DND-41 (cell line): ENCODE measurements around the gene GLTP.

Experiments
- ATAC-seq: fragments of 200-7000 bp; cut with Tn5 transposase; 3 replicates; pipeline ENCODE4 v1.9.1; 2021; ENCODE audit warnings: low read depth; ENCODE audit not compliant: insufficient read depth
- DNase-seq: peaks from one replicate; pipeline ENCODE4 v3.0.0-alpha.2; 2020
- H2AFZ ChIP-seq: 2 replicates; pipeline ENCODE4 v1.6.0; 2012; ENCODE audit warnings: low read depth, low read length
- H3K27ac ChIP-seq: 2 replicates; pipeline ENCODE4 v1.5.1; 2012; ENCODE audit warnings: low read length, inconsistent platforms
- H3K27me3 ChIP-seq: fragments of 200-600 bp; sonication (generic); 2 replicates; pipeline ENCODE4 v1.6.0; 2012; ENCODE audit warnings: low read length, mild to moderate bottlenecking, inconsistent platforms; ENCODE audit not compliant: insufficient read depth, poor library complexity
- H3K36me3 ChIP-seq: 2 replicates; pipeline ENCODE4 v1.5.1; 2012; ENCODE audit warnings: low read length, inconsistent platforms; ENCODE audit not compliant: insufficient read depth
- H3K4me1 ChIP-seq: 2 replicates; pipeline ENCODE4 v1.5.1; 2012; ENCODE audit warnings: mild to moderate bottlenecking, low read length; ENCODE audit not compliant: insufficient read depth
- H3K4me2 ChIP-seq: 2 replicates; pipeline ENCODE4 v1.6.0; 2012; ENCODE audit warnings: mild to moderate bottlenecking, moderate library complexity, low read length, inconsistent platforms; ENCODE audit not compliant: insufficient read depth
- H3K4me3 ChIP-seq, 2 experiments: fragments of 200-600 bp in 1 of 2; shearing (Covaris generic) in 1 of 2; 2 replicates each; pipeline ENCODE4 v1.5.1; 2012 to 2016; ENCODE audit warnings: inconsistent platforms in 2 of 2, low read length in 2 of 2, mild to moderate bottlenecking in 2 of 2, low read depth in 1 of 2, moderate library complexity in 1 of 2
- H3K79me2 ChIP-seq: 2 replicates; pipeline ENCODE4 v1.6.0; 2012; ENCODE audit warnings: low read length, inconsistent platforms; ENCODE audit not compliant: insufficient read depth
- H3K9ac ChIP-seq: 2 replicates; pipeline ENCODE4 v1.6.0; 2012; ENCODE audit warnings: low read depth, mild to moderate bottlenecking, inconsistent platforms, low read length, moderate library complexity
- H3K9me3 ChIP-seq: 2 replicates; pipeline ENCODE4 v1.5.1; 2012; ENCODE audit warnings: low read length, moderate library complexity, mild to moderate bottlenecking, inconsistent platforms; ENCODE audit not compliant: insufficient read depth, severe bottlenecking
- H4K20me1 ChIP-seq: 2 replicates; pipeline ENCODE4 v1.6.0; 2012; ENCODE audit warnings: low read length; ENCODE audit not compliant: insufficient read depth
- EZH2 ChIP-seq: IDR thresholded peaks from 3 replicates; pipeline ENCODE4 v1.6.1; 2012; ENCODE audit warnings: borderline replicate concordance, low read depth, mild to moderate bottlenecking, moderate library complexity, low read length, inconsistent platforms; ENCODE audit not compliant: severe bottlenecking
- TF ChIP-seq, protein P1 (sequence below): IDR thresholded peaks from 2 replicates; pipeline ENCODE4 v1.5.1; 2012; ENCODE audit warnings: borderline replicate concordance, low read length, moderate library complexity, mild to moderate bottlenecking; ENCODE audit not compliant: poor library complexity, severe bottlenecking; ENCODE audit errors: extremely low read depth

The GLTP gene

DNA sequence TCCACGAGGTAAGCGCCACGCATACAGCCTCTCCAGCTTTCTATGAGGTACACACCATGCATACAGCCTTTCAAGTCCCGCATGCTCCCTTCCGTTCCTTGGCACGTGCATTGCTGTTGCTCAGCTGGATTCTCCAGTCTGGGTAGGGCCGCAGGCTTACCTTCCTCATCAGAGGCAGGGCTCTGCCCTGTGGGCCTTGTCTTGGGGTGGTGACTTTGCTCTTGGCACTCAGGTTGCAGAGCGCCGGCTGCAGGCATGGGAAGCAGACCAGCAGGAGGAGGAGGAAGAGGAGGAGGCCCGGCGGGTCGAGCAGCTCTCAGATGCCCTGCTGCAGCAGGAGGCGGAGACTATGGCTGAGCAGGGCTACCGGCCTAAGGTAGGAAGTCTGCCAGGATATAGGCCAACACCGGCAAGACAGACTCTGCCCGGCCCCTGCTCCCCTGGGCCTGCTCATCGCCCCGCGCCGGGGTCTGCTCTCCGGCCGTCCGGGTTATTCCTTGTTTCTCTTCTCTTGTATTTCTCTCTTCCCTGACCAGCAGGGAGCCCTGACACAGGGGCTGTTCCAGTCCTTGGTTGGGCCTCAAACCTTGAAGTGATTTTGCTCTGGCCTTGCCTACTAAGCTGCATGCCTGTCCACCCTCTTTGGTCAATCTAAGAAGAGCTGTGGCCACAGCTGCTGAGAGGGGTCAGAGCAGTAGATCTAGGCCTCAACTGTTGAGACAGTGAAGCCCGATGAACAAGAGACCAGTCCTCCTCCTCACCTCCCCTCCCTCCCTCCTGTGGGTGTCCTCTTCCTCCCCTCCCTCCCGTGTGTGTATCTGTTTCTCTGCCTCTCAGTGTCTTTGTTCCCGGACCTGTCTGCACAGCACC lies 35.1 kb upstream of the GLTP start:
- DNase-seq (no peak), ATAC-seq (no peak)
- no peak overlapping the region for H3K4me3 ChIP-seq
- H3K27ac ChIP-seq, result no peak overlapping the region
- H3K4me1 ChIP-seq, result no peaks in the 10 kb centered on the region
- no peaks in the 10 kb centered on the region for H3K79me2 ChIP-seq
- H4K20me1 ChIP-seq, result no peaks in the 10 kb centered on the region; the same call in 1 of the 2 replicates
- no peaks in the 10 kb centered on the region for H3K9me3 ChIP-seq
- H3K4me2 ChIP-seq, result no peak overlapping the region
- TF ChIP-seq, protein P1, sequence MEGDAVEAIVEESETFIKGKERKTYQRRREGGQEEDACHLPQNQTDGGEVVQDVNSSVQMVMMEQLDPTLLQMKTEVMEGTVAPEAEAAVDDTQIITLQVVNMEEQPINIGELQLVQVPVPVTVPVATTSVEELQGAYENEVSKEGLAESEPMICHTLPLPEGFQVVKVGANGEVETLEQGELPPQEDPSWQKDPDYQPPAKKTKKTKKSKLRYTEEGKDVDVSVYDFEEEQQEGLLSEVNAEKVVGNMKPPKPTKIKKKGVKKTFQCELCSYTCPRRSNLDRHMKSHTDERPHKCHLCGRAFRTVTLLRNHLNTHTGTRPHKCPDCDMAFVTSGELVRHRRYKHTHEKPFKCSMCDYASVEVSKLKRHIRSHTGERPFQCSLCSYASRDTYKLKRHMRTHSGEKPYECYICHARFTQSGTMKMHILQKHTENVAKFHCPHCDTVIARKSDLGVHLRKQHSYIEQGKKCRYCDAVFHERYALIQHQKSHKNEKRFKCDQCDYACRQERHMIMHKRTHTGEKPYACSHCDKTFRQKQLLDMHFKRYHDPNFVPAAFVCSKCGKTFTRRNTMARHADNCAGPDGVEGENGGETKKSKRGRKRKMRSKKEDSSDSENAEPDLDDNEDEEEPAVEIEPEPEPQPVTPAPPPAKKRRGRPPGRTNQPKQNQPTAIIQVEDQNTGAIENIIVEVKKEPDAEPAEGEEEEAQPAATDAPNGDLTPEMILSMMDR, result no peak
- no peak for TF ChIP-seq EZH2
- H2AFZ ChIP-seq, result no peak overlapping the region
- H3K27me3 ChIP-seq, result no peaks in the 10 kb centered on the region
- H3K9ac ChIP-seq, result no peak overlapping the region
- peaks cover 91% of the 10 kb centered on the region for H3K36me3 ChIP-seq

DNA sequence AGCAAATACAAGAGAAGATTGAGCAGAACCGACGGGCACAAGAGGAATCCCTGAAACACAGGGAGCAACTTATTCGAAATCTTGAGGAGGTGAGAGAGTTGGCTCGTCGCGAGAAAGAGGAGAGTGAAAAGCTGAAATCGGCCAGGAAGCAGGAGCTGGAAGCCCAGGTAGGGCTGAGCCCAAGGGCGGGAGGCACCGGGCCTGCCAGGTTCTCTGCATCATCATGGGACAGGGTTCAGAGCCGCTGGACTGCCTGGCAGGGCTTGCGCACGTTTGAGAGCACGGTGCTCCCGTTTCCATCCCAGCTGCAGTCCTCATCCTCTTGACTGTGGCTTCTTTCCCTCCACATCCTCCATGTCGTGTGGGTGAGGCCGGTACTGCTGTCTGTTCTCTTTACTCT lies 34.1 kb upstream of the GLTP start:
- no peaks in the 10 kb centered on the region; the same call in 1 of the 2 replicates for H4K20me1 ChIP-seq

DNA sequence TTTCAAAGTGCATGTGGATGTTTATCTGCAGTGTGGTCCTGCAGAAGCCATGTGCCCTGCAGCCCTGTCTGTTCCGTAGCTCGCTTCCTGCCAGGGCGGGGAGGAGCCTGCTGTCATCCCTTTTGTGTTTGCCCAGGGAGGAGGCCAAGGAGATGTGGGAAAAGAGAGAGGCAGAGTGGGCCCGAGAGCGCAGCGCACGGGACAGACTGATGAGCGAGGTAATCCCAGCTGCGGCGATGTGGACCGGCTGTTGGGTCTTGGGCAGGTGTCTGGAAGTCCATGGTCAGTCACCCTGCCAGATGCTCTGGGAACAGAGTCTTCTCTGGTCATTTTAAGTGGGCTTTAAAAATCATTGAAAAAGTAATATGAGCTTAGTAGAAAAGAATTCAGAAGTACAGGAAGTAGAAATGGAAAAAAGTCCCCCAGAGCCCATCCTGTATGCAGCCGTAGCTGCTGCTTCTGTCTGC lies 32.5 kb upstream of the GLTP start:
- no peak overlapping the region for H3K27ac ChIP-seq
- no peak overlapping the region for H3K9ac ChIP-seq
- TF ChIP-seq EZH2, result no peak
- TF ChIP-seq, protein P1, result no peak
- no peak for ATAC-seq
- no peak overlapping the region for H3K4me3 ChIP-seq
- no peak overlapping the region for H2AFZ ChIP-seq
- no peaks in the 10 kb centered on the region for H3K9me3 ChIP-seq
- no peaks in the 10 kb centered on the region; the same call in 1 of the 2 replicates for H4K20me1 ChIP-seq
- H3K4me1 ChIP-seq, result no peaks in the 10 kb centered on the region
- no peak overlapping the region for H3K4me2 ChIP-seq
- H3K36me3 ChIP-seq, result peaks cover 93% of the 10 kb centered on the region
- no peak for DNase-seq
- no peaks in the 10 kb centered on the region for H3K27me3 ChIP-seq
- no peaks in the 10 kb centered on the region for H3K79me2 ChIP-seq

More for the DNA sequence above, 34.1 kb upstream of the GLTP start:
- H3K4me1 ChIP-seq, result no peaks in the 10 kb centered on the region
- H3K27me3 ChIP-seq, result no peaks in the 10 kb centered on the region
- no peaks in the 10 kb centered on the region for H3K79me2 ChIP-seq
- no peak overlapping the region for H2AFZ ChIP-seq
- no peak for ATAC-seq
- no peak overlapping the region for H3K9ac ChIP-seq
- no peak overlapping the region for H3K4me2 ChIP-seq
- no peak overlapping the region for H3K4me3 ChIP-seq
- no peak for DNase-seq
- no peak overlapping the region for H3K27ac ChIP-seq
- TF ChIP-seq, protein P1, result no peak
- no peak for TF ChIP-seq EZH2
- H3K36me3 ChIP-seq, result peaks cover 88% of the 10 kb centered on the region
- no peaks in the 10 kb centered on the region for H3K9me3 ChIP-seq
